Stimulated activated effector memory CD8-positive, alpha-beta T cell treated with anti-CD3 and anti-CD28 coated beads, Interleukin-12 subunit alpha, Interleukin-12 subunit beta, amount 100 ng/mL, for 72 hours (primary cell): ENCODE results near the gene MCUB.
"Not testable (repeated sequence)": the region's sequence is repeated elsewhere in the genome, so short reads cannot be mapped to it uniquely, and the experiment has no call there.

ENCODE experiments used
- ATAC-seq: fragments of 150-1000 bp; cut with Tn5 transposase; 2 replicates; pipeline ENCODE4 v1.10.0; 2021
- DNase-seq, 2 donors: peaks; one replicate each; pipeline ENCODE4 v3.0.0; 2021 to 2022; ENCODE audit warnings: low spot score in 2 of 2
- H3K27ac Mint-ChIP-seq: one replicate; pipeline ENCODE4 v1.8.0; 2022; ENCODE audit warnings: mild to moderate bottlenecking, mixed read lengths
- H3K36me3 Mint-ChIP-seq: one replicate; pipeline ENCODE4 v1.8.0; 2022; ENCODE audit warnings: mild to moderate bottlenecking, mixed read lengths
- H3K4me1 Mint-ChIP-seq: one replicate; pipeline ENCODE4 v1.8.0; 2022; ENCODE audit warnings: mixed read lengths
- H3K4me3 Mint-ChIP-seq: one replicate; pipeline ENCODE4 v1.8.0; 2022; ENCODE audit warnings: mild to moderate bottlenecking, mixed read lengths
- H3K9me3 Mint-ChIP-seq: one replicate; pipeline ENCODE4 v1.8.0; 2022; ENCODE audit warnings: mixed read lengths

The MCUB gene

DNA sequence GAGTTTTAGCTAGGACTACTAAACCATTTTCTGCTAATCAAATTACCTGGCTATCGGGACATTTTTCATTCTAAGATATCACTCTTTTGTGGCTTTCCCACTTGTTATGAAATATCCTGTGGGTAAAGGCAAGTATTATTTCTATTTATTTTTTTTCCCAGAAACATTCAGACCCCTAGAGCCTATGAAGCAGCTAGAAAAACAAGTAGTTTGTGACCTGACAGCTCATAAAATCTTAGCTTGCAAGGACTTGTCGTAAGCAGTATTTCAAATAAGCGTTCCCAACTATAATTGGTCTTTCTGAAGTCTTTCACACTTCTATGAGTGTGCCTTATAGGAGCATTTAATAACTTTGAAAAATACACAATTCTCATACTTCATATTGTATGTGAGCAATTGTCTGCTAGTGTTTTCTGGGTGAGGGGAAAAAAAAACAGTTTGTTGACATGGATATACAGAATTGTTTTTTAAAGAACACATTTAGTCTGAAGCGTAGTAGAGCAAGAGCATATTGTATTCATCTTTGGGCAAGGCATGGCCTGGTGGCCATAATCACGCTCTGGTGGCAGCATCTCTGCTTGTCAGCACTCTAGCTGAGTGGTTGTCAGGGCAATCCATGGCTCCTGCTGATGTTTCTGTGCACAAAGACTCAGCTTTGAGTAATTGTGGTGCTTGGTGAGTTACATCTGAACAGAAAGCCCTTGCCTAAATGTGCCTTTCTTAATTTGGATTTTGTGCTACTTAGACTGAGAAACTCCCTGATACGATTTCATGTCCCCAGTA lies 2.6 kb downstream of the MCUB start:
- Mint-ChIP-seq H3K27ac (no peak overlapping the region), H3K9me3 (no peaks in the 10 kb centered on the region), H3K36me3 (peaks cover 10% of the 10 kb centered on the region), H3K4me3 (no peak overlapping the region), H3K4me1 (peaks cover 35% of the 10 kb centered on the region)
- DNase-seq (no peak), ATAC-seq (no peak)

DNA sequence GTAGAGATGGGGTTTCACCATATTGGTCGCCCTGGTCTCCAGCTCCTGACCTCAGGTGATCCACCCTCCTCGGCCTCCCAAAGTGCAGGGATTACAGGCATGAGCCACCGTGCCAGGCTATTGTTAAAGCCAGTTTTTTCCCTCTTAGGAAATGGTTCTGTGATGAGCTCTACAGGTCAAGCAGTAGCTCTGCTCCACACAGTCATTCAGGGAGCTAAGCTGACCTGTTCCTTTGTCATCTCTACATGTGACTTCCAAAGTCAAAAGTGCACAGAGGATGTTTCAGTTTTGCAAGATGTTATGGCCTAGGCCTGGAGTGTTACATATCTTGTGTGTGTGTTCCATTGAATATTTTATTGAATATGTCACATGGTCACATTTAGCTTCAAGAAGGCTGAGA lies 11.4 kb downstream of the MCUB start:
- H3K36me3 Mint-ChIP-seq, result peaks cover 6% of the 10 kb centered on the region
- peak; percentile 61 for ATAC-seq

GRCh38 chr4:109572154-109572553 lies 12.1 kb downstream of the MCUB start:
- peaks cover 3% of the 10 kb centered on the region for H3K9me3 Mint-ChIP-seq
- peaks cover 6% of the 10 kb centered on the region for H3K36me3 Mint-ChIP-seq
- peaks cover 60% of the 10 kb centered on the region for H3K4me1 Mint-ChIP-seq
- DNase-seq, result no peak
- no peak overlapping the region for H3K27ac Mint-ChIP-seq
- no peak overlapping the region for H3K4me3 Mint-ChIP-seq
- no peak for ATAC-seq

More for the DNA sequence above, 11.4 kb downstream of the MCUB start:
- peaks cover 3% of the 10 kb centered on the region for H3K9me3 Mint-ChIP-seq
- H3K27ac Mint-ChIP-seq, result no peak overlapping the region
- H3K4me3 Mint-ChIP-seq, result no peak overlapping the region
- DNase-seq, result no peak
- peaks cover 57% of the 10 kb centered on the region for H3K4me1 Mint-ChIP-seq

DNA sequence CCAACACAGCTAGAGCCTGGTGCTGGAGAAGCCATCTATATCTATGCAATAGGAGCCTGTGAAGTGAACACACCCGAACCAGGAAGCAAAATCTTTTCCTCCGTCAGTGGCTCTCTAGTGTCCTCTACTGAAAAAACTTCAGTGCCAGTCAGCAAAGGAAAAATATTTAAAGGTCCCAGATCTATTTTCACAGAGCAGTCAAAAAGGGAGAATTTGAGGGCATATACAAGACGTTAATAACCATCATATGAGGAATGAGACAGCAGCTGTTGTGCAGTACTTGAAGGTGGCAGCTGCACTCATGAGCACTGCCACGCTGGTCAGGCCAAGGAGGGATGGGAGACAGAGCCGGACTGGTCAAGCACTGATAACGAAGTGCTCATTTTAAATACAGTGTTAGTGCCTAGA lies 14.4 kb downstream of the MCUB start:
- Mint-ChIP-seq H3K27ac (peak overlapping the region; percentile 6), H3K36me3 (peaks cover 3% of the 10 kb centered on the region), H3K4me3 (peak overlapping the region; percentile 24), H3K9me3 (peaks cover 3% of the 10 kb centered on the region), H3K4me1 (peaks cover 53% of the 10 kb centered on the region)
- ATAC-seq, result peak; percentile 24
- DNase-seq, result no peak

DNA sequence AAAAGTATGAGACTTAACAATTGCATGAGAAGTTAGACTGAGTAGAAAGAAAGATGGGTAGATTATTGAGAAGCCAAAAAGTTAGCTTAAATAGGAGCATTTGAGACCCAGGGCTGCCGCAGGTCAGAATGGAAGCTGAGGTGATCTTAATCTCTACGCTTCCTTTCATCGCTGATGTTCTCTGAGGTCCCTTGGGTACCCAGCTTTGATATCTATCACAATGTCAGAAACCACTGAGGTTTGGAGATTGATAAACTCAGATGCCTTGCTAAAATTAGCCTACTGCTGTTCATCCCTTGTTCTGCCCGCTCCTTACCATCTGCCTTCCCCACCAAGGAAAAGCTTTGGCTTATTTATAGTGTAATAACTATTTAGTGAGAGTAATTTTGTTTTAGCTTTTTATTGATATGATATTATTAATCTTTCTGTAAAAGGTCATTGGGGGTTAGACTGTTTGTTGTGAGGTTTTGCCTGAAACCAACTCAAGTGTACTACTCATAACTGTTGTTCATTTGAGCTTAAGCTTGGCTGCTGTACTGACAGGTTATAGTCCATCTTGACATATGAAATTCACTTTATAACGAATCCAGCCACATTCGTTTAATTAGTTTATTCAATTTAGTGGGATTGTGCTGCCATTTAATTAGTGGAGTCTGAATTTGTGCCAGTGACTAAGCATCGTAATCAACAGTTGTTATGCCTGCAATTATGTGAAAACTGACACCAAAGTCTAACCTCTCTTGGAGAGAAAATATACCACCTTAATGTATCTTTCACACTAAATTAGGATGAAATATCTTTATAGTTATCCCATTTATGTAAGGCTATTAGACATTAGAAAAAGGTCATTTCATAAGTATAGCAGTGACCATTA lies 15.1 kb downstream of the MCUB start:
- Mint-ChIP-seq H3K27ac (no peak overlapping the region), H3K9me3 (peaks cover 3% of the 10 kb centered on the region), H3K36me3 (no peaks in the 10 kb centered on the region), H3K4me1 (peaks cover 46% of the 10 kb centered on the region), H3K4me3 (peak overlapping the region; percentile 24)
- ATAC-seq (peak; percentile 71), DNase-seq (no peak)

GRCh38 chr4:109576462-109576861 lies 16.4 kb downstream of the MCUB start:
- no peaks in the 10 kb centered on the region for H3K9me3 Mint-ChIP-seq
- peaks cover 36% of the 10 kb centered on the region for H3K4me1 Mint-ChIP-seq

GRCh38 chr4:109578846-109579245 lies 18.8 kb downstream of the MCUB start:
- Mint-ChIP-seq H3K9me3 (no peaks in the 10 kb centered on the region), H3K4me3 (no peak overlapping the region), H3K27ac (no peak overlapping the region), H3K4me1 (peaks cover 35% of the 10 kb centered on the region), H3K36me3 (no peaks in the 10 kb centered on the region)
- DNase-seq (no peak), ATAC-seq (no peak)

More at GRCh38 chr4:109576462-109576861, 16.4 kb downstream of the MCUB start:
- Mint-ChIP-seq H3K36me3 (no peaks in the 10 kb centered on the region), H3K4me3 (no peak overlapping the region), H3K27ac (peak overlapping the region; percentile 32)
- DNase-seq (no peak), ATAC-seq (no peak)

GRCh38 chr4:109579997-109580396 lies 20.0 kb downstream of the MCUB start:
- H3K36me3 Mint-ChIP-seq, H3K9me3 Mint-ChIP-seq, DNase-seq, ATAC-seq, H3K27ac Mint-ChIP-seq, H3K4me3 Mint-ChIP-seq: not testable (repeated sequence)
- peaks cover 35% of the 10 kb centered on the region for H3K4me1 Mint-ChIP-seq

DNA sequence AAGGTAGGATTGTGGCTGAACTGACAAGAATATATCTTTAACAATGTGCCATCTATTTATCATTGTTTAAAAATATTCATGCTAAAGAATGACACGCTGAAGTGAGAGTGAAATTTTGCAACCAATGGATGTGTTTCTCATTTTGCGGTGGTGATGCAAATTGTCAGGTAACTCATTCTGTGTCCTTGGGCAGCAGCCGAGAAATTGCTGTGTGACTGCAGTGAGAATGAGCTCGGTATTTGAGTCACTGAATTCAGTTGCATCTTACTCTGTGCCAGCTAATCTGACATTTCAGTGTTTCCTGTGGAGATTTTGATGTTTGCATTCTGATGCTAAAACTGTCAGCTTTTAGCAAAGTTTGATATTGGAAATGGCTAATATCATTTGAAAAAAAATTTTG lies 28.1 kb downstream of the MCUB start:
- Mint-ChIP-seq H3K27ac (no peak overlapping the region), H3K36me3 (no peaks in the 10 kb centered on the region), H3K9me3 (no peaks in the 10 kb centered on the region), H3K4me3 (no peak overlapping the region), H3K4me1 (peaks cover 60% of the 10 kb centered on the region)
- peak; percentile 9 to 66 for DNase-seq
- ATAC-seq, result peak; percentile 100

DNA sequence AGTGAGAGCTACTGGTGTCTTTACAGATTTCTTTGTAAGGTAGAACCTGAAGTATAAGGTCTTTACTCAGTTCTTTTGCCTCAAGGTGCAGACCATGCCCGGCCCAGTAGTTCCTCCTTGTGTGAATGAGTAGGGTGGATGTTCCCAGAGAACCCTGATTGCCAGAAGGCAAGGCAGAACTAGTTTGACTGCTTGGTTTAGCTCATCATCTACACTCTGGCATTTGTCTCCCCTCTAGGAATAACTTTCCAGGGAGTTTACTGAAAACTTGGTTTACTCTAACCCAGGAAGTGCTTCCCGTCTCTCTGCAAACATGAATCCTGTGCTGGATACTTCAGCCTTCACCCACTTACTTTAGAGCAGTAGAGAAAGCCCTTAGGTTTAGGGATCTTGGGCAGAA lies 29.1 kb downstream of the MCUB start:
- Mint-ChIP-seq H3K4me1 (peaks cover 51% of the 10 kb centered on the region), H3K4me3 (no peak overlapping the region), H3K36me3 (no peaks in the 10 kb centered on the region), H3K9me3 (no peaks in the 10 kb centered on the region), H3K27ac (no peak overlapping the region)
- ATAC-seq, result no peak
- no peak for DNase-seq

DNA sequence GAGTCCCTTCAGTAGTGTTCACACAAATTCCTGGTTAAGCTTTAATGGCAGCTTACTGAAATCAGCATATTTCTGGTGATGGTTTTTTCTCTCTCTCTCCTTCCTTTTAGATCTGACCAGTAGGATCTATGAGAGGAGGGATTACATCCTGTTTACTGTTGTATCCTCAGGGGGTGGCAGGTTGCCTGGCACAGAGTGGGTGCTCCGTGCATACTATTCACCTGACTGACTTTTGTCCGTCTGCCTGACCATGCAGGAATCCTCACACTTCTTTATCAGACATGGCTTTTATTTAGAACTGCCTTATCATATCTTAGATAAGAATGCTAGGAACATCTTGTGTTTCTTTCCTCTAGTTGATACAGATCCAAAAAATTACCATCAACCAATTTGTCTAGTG lies 29.6 kb downstream of the MCUB start:
- H3K4me1 Mint-ChIP-seq, result peaks cover 46% of the 10 kb centered on the region
- H3K4me3 Mint-ChIP-seq, result no peak overlapping the region

DNA sequence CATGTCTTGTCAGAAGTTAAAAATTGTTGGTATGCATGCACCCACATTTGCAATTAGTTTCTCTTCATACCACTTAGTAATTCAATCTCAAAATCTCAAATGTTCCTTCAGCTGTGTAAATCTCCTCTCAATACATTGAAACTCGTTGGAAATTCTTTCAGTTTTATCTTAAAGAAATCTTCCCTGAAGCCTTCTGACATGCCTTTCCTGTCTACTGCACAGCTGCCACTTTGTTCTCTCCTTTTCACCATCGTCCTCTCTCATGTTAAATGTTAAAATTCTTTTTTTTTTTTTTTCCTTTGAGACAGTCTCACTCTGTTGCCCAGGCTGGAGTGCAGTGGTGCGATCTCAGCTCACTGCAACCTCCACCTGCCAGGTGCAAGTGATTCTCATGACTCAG lies 30.9 kb downstream of the MCUB start:
- H3K4me3 Mint-ChIP-seq, result no peak overlapping the region
- peaks cover 33% of the 10 kb centered on the region for H3K4me1 Mint-ChIP-seq
- peak overlapping the region; percentile 74 for H3K27ac Mint-ChIP-seq

More for the DNA sequence above, 29.6 kb downstream of the MCUB start:
- no peak for DNase-seq
- H3K9me3 Mint-ChIP-seq, result no peaks in the 10 kb centered on the region
- H3K27ac Mint-ChIP-seq, result no peak overlapping the region
- ATAC-seq, result no peak
- no peaks in the 10 kb centered on the region for H3K36me3 Mint-ChIP-seq

GRCh38 chr4:109592367-109592766 lies 32.3 kb downstream of the MCUB start:
- Mint-ChIP-seq H3K9me3 (no peaks in the 10 kb centered on the region), H3K4me1 (peaks cover 27% of the 10 kb centered on the region), H3K4me3 (no peak overlapping the region), H3K36me3 (no peaks in the 10 kb centered on the region), H3K27ac (no peak overlapping the region)
- DNase-seq (no peak), ATAC-seq (no peak)

More for the DNA sequence above, 30.9 kb downstream of the MCUB start:
- Mint-ChIP-seq H3K36me3 (no peaks in the 10 kb centered on the region), H3K9me3 (no peaks in the 10 kb centered on the region)
- DNase-seq (no peak), ATAC-seq (no peak)

DNA sequence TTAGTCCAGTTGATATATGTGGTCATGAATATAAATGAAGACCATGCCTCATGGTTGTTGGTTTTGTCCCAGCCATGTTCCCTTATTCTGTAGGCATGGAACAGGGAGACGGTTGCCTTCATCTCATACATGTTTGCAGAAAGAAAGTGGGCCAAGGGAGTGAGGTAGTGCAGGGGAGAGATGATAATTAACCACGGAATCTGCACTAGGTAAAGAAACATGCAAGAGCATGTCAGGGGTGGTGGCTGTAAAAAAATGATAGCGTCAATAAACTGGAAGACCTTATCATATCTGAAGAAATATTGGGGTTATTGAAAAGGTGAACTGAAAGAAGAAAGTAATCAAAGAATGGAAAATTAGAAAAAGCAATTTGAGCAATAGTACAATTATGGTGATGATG lies 35.1 kb downstream of the MCUB start:
- H3K4me3 Mint-ChIP-seq, ATAC-seq: not testable (repeated sequence)

GRCh38 chr4:109596420-109597085 lies 36.5 kb downstream of the MCUB start:
- not testable (repeated sequence) for DNase-seq, H3K4me3 Mint-ChIP-seq, H3K9me3 Mint-ChIP-seq, H3K27ac Mint-ChIP-seq, H3K36me3 Mint-ChIP-seq, ATAC-seq, H3K4me1 Mint-ChIP-seq

More for the DNA sequence above, 35.1 kb downstream of the MCUB start:
- not testable (repeated sequence) for H3K36me3 Mint-ChIP-seq, H3K9me3 Mint-ChIP-seq, DNase-seq, H3K27ac Mint-ChIP-seq
- peaks cover 10% of the 10 kb centered on the region for H3K4me1 Mint-ChIP-seq
